Adrenal gland (tissue), 5 donors: ENCODE data around the gene RNF223.

Experiments used
- CTCF ChIP-seq, 6 experiments: fragments of 450-650 bp in 4 of 6; fragments of 200-600 bp in 2 of 6; sonication (generic) in 1 of 6; IDR thresholded peaks; 1 replicate in 5 of 6; 2 replicates in 1 of 6; pipeline versions ENCODE4 v1.5.1 to v1.8.0; 2016 to 2021; ENCODE audit warnings: antibody characterized with exemption in 6 of 6, mild to moderate bottlenecking in 2 of 6, moderate library complexity in 1 of 6
- POLR2A ChIP-seq, 2 donors: fragments of 450-650 bp; IDR thresholded peaks; one replicate each; pipeline ENCODE4 v1.6.1; 2017; ENCODE audit warnings: antibody characterized with exemption in 2 of 2, mild to moderate bottlenecking in 2 of 2, moderate library complexity in 1 of 2
- donor health status: DM: no; HTN: no; CAD: no.

GRCh38 chr1:1067860-1068516, 6.1 kb downstream of the RNF223 start:
- TF ChIP-seq CTCF (IDR thresholded peaks at IDR 0.05) (no peak), POLR2A (IDR thresholded peaks at IDR 0.05) (no peak)
